ENCODE data around the gene SDHAF2. TPM values are rescaled to one million over a fixed set of nuclear protein-coding genes. Genes with fewer than 3 reads are reported as not detected.
"Not testable (repeated sequence)": the region's sequence is repeated elsewhere in the genome, so short reads cannot be mapped to it uniquely, and the experiment has no call there.

SDHAF2 gene
- total and polyA plus RNA-seq, 11 donors, result 25.7 to 124 (median 34.5) TPM

GRCh38 chr11:61453695-61454094, 23.8 kb downstream of the SDHAF2 start:
- WGBS, 4 donors, result 36 to 59% (median 52%) methylated on average over 3 of the region's 3 CpGs
- intact Hi-C loops (cut with DNase I), result loop anchor here in 1 of 10 donors (10.0 kb wide), 1 partner anchor 61 kb away; no protein-coding TSS in a partner anchor
- peaks cover 0 to 59% (median 11%) of the 10 kb centered on the region in 9 donors for H3K36me3 ChIP-seq
- DNase-seq (no peak), ATAC-seq (peak in 2 of 4 donors; percentile 24 to 45)
- no peak overlapping the region for H3K4me3 ChIP-seq
- TF ChIP-seq CTCF (IDR thresholded peaks at IDR 0.05), result no peak
- TF ChIP-seq POLR2A (IDR thresholded peaks at IDR 0.05), result no peak
- no peaks in the 10 kb centered on the region for H3K27me3 ChIP-seq
- no peaks in the 10 kb centered on the region for H3K9me3 ChIP-seq
- peaks cover 0 to 25% (median 8%) of the 10 kb centered on the region in 12 donors for H3K4me1 ChIP-seq
- peak overlapping the region in 6 of 12 donors; percentile 0 to 63 (median 14) for H3K27ac ChIP-seq

- Histone ChIP-seq H3K27me3 (no peaks in the 10 kb centered on the region), H3K36me3 (peaks cover 0 to 53% (median 11%) of the 10 kb centered on the region in 9 donors), H3K4me3 (no peak overlapping the region), H3K9me3 (no peaks in the 10 kb centered on the region), H3K27ac (peak overlapping the region in 6 of 12 donors; percentile 0 to 63 (median 14)), H3K4me1 (peaks cover 0 to 18% (median 3%) of the 10 kb centered on the region in 12 donors)
- WGBS, 4 donors, result 63 to 78% (median 72%) methylated on average over 7 of the region's 7 CpGs
- intact Hi-C loops (cut with DNase I), result loop anchor here in 1 of 10 donors (10.0 kb wide), 1 partner anchor 60 kb away; no protein-coding TSS in a partner anchor
- ATAC-seq (peak in 2 of 4 donors; percentile 15 to 37), DNase-seq (peak in 1 of 5 donors; percentile 55)
- no peak for TF ChIP-seq POLR2A (IDR thresholded peaks at IDR 0.05)
- TF ChIP-seq CTCF (IDR thresholded peaks at IDR 0.05), result no peak
Measured at GRCh38 chr11:61454520-61454919, 24.6 kb downstream of the SDHAF2 start.

GRCh38 chr11:61460474-61460881, 30.6 kb downstream of the SDHAF2 start:
- peaks cover 0 to 14% (median 9%) of the 10 kb centered on the region in 12 donors for H3K4me1 ChIP-seq
- intact Hi-C loops (cut with DNase I), result no loop called here
- WGBS, 4 donors, result 48 to 60% (median 53%) methylated on average over 3 of the region's 3 CpGs
- no peak overlapping the region for H3K4me3 ChIP-seq
- TF ChIP-seq CTCF (IDR thresholded peaks at IDR 0.05), result no peak
- no peak for TF ChIP-seq POLR2A (IDR thresholded peaks at IDR 0.05)
- H3K36me3 ChIP-seq, result peaks cover 0 to 15% (median 4%) of the 10 kb centered on the region in 9 donors
- DNase-seq, result peak in 4 of 5 donors; percentile 34 to 74 (median 41)
- no peaks in the 10 kb centered on the region for H3K27me3 ChIP-seq
- peak overlapping the region in 1 of 12 donors; percentile 21 for H3K27ac ChIP-seq
- ATAC-seq, result peak; percentile 37 to 74 (median 66)
- no peaks in the 10 kb centered on the region for H3K9me3 ChIP-seq

GRCh38 chr11:61460986-61461385, 31.1 kb downstream of the SDHAF2 start:
- H3K4me1 ChIP-seq, result peaks cover 0 to 14% (median 9%) of the 10 kb centered on the region in 12 donors
- no peak overlapping the region for H3K4me3 ChIP-seq
- TF ChIP-seq POLR2A (IDR thresholded peaks at IDR 0.05) (no peak), CTCF (IDR thresholded peaks at IDR 0.05) (peak in 1 of 12 donors; percentile 19)
- DNase-seq (no peak), ATAC-seq (peak in 2 of 4 donors; percentile 12 to 30)
- H3K36me3 ChIP-seq, result peaks cover 0 to 12% (median 0%) of the 10 kb centered on the region in 9 donors
- intact Hi-C loops (cut with DNase I), result no loop called here
- H3K27me3 ChIP-seq, result no peaks in the 10 kb centered on the region
- no peaks in the 10 kb centered on the region for H3K9me3 ChIP-seq
- 76 to 79% (median 77%) methylated on average over 5 of the region's 5 CpGs for WGBS, 4 donors
- H3K27ac ChIP-seq, result peak overlapping the region in 1 of 12 donors; percentile 21

GRCh38 chr11:61467602-61468001, 37.7 kb downstream of the SDHAF2 start:
- peaks cover 0 to 11% (median 3%) of the 10 kb centered on the region in 12 donors for H3K4me1 ChIP-seq
- H3K27me3 ChIP-seq; intact Hi-C loops (cut with DNase I); ATAC-seq; H3K4me3 ChIP-seq; DNase-seq; H3K9me3 ChIP-seq: not testable (repeated sequence)
- H3K27ac ChIP-seq, result peak overlapping the region in 3 of 12 donors; percentile 32 to 58 (median 37)
- peaks cover 0 to 37% (median 12%) of the 10 kb centered on the region in 9 donors for H3K36me3 ChIP-seq
- WGBS, 4 donors, result 75 to 85% (median 79%) methylated on average over 6 of the region's 6 CpGs

Measured in heart left ventricle (tissue), 16 donors.